BJ (cell line): ENCODE results near the gene TANGO2. TPM values are rescaled to one million over a fixed set of nuclear protein-coding genes. Genes with fewer than 3 reads are reported as not detected.

Experiments used
- CTCF ChIA-PET: fragments of 350-600 bp; formaldehyde crosslinking; extraction: SDS; loops from one replicate; lab custom pipeline; 2021; ENCODE audit warnings: antibody characterized with exemption, inconsistent platforms; lab: Yijun Ruan, JAX
- POLR2A ChIA-PET: fragments of 300-600 bp; sonication (Branson Sonifier 250); formaldehyde crosslinking; extraction: SDS; loops from one replicate; lab custom pipeline; 2021; ENCODE audit warnings: antibody characterized with exemption; lab: Charles Lee
- DNase-seq: peaks from one replicate; pipeline ENCODE4 v3.0.0-alpha.2; 2011; ENCODE audit warnings: low read depth
- H3K27me3 ChIP-seq: 2 replicates; pipeline ENCODE4 v1.6.0; 2011; ENCODE audit warnings: low read length; ENCODE audit not compliant: control insufficient read depth, insufficient read depth
- H3K36me3 ChIP-seq: 2 replicates; pipeline ENCODE4 v1.5.1; 2011; ENCODE audit warnings: low read length; ENCODE audit not compliant: control insufficient read depth, insufficient read depth
- H3K4me3 ChIP-seq: 2 replicates; pipeline ENCODE4 v1.5.1; 2011; ENCODE audit warnings: low read depth, mild to moderate bottlenecking, control low read depth, low read length
- polyA plus RNA-seq: library from polyadenylated mRNA; depleted of rRNA; stranded (reverse); fragments of >200 nt; gene quantifications from 2 replicates; pipeline ENCODE4 v1.2.3, GENCODE V29; 2011
- TF ChIP-seq, protein P1 (sequence below): IDR thresholded peaks from 2 replicates; pipeline ENCODE4 v1.5.1; 2011; ENCODE audit warnings: low read depth, mild to moderate bottlenecking, control low read depth, inconsistent platforms, low read length, moderate library complexity; ENCODE audit not compliant: insufficient read depth

Gene TANGO2
- polyA plus RNA-seq, 1 experiment, result 51.7 TPM

DNA sequence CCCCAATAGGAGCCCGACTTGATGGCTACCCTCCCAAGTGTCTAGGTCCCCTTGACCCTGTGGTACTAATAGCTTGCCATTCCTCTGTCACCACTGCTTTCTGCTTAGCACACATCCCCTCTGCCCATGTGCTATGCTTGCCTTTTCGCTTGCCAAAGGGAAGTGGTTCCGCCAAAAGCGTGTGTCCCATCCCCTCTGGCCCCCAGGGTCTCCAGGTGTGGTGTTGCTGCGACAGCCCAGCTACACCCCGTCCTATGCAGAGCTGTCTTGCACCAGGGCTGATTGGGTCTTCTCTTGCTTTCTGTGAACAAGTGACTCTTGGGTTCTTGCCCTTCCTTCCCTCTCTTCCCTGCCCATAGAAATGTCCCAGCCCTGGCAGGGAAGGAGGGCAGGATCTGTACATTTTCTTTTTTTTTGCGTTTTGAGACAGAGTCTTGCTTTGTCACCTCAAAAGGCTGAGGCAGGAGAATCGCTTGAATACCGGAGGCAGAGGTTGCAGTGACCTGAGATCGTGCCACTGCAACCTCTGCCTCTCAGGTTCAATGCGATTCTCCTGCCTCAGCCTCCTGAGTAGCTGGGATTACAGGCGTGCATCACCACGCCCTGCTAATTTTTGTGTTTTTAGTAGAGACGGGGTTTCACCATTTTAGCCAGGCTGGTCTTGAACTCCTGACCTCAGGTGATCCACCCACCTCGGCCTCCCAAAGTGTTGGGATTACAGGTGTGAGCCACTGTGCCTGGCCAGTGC lies 3.9 kb downstream of the TANGO2 start:
- CTCF ChIA-PET, result no interaction called here
- Histone ChIP-seq H3K27me3 (no peaks in the 10 kb centered on the region), H3K4me3 (no peak overlapping the region), H3K36me3 (peaks cover 5% of the 10 kb centered on the region)
- POLR2A ChIA-PET, result no interaction called here
- no peak for DNase-seq
- TF ChIP-seq, protein P1, sequence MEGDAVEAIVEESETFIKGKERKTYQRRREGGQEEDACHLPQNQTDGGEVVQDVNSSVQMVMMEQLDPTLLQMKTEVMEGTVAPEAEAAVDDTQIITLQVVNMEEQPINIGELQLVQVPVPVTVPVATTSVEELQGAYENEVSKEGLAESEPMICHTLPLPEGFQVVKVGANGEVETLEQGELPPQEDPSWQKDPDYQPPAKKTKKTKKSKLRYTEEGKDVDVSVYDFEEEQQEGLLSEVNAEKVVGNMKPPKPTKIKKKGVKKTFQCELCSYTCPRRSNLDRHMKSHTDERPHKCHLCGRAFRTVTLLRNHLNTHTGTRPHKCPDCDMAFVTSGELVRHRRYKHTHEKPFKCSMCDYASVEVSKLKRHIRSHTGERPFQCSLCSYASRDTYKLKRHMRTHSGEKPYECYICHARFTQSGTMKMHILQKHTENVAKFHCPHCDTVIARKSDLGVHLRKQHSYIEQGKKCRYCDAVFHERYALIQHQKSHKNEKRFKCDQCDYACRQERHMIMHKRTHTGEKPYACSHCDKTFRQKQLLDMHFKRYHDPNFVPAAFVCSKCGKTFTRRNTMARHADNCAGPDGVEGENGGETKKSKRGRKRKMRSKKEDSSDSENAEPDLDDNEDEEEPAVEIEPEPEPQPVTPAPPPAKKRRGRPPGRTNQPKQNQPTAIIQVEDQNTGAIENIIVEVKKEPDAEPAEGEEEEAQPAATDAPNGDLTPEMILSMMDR, result no peak

DNA sequence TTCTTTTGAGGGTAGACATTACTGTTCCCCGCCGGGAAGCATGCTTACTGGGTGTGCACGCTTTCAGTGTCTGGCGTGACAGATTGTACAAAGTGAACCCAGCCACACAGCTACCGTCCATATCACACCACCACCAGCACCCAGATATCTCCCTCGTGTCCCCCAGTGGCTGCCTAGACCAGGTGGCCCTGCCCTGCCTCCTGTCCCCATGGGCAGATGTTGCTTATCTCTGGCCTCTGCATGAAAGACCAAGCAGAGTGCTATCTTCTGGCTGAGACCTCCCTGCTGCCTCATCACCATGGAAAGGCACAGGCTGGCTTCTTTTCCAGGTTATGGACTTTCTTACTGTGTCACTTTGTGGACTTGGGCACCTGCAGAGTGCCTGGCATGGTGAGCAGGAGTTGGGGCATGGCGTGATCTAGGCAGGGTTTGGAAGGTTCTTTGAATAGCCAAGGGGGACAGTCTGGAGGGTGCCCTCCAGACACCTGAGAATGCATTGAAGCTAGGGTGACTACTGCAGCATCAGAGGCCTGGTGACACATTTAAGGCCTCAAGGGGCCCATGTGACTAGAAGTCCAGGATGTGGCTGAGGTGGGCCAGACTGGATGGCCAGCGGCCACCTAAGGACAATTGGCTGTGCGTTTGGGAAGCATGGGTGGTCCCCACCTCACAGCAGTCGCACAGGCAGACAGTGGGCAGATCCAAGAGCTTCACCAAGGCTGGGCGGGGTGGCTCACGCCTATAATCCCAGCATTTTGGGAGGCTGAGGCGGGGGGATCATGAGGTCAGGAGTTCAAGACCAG lies 4.7 kb downstream of the TANGO2 start:
- TF ChIP-seq, protein P1, result no peak

DNA sequence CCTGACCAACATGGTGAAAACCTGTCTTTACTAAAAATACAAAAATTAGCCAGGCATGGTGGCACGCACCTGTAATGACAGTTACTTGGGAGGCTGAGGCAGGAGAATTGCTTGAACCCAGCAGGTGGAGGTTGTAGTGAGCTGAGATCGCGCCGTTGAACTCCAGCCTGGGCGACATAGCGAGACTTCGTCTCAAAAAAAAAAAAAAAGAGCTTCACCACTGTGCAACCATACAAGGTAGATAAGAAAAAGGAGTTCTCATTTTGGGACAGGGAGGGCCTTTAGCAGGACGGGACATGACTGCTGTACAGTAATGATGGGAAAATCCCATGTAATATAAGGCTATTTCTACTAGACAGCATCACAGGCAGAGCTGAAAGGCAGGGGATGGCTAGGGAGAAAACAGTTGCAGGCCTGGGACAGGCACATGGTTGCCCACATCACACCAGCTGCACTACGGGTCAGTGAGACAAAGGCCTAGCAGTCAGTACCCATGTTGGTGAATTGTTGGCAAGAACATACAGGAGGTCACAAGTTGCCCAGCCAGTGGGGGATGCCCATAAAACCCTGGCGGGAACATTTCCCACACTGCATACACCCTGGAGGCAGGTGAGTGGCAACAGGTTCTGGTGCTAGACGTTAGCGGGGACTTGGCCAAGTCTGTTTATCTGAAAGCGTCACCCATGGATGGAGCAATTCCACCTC lies 5.4 kb downstream of the TANGO2 start:
- no peak for DNase-seq
- ChIA-PET POLR2A (no interaction called here), CTCF (interaction anchor here (2.5 kb wide), 1 partner anchor 13 kb away, joined by 7 read pairs; no protein-coding TSS in a partner anchor)
- Histone ChIP-seq H3K36me3 (peaks cover 5% of the 10 kb centered on the region), H3K27me3 (no peaks in the 10 kb centered on the region), H3K4me3 (no peak overlapping the region)
- TF ChIP-seq, protein P1, result no peak

More for the DNA sequence above, 4.7 kb downstream of the TANGO2 start:
- ChIA-PET CTCF (interaction anchor here (2.5 kb wide), 1 partner anchor 12 kb away, joined by 7 read pairs; no protein-coding TSS in a partner anchor), POLR2A (no interaction called here)
- no peak for DNase-seq
- no peaks in the 10 kb centered on the region for H3K27me3 ChIP-seq
- peaks cover 5% of the 10 kb centered on the region for H3K36me3 ChIP-seq
- no peak overlapping the region for H3K4me3 ChIP-seq

DNA sequence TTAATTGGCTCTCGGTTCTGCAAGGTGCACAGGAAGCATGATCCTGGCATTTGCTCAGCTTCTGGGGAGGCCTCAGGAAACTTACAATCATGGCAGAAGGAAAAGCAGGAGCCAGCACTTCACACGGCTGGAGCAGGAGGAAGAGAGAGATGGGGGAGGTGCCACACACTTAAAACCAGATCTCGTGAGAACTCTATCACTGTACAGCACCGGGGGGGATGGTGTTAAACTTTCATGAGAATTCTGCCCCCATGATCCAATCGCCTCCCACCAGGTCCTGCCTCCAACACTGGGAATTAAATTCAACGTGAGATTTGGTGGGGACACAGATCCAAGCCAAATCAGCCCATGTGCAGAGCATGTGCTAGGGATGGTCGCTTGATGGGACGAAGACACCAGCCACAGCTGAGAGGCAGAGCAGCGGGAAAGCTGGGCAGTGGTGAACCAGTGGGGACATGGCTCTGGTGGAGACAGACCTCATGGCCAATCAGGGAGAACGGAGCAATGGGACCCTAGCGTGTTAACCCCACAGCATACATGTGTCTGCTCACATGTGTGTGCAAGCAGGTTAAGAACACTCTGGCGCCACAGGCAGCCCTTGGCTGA lies 6.2 kb downstream of the TANGO2 start:
- H3K27me3 ChIP-seq, result no peaks in the 10 kb centered on the region

More for the DNA sequence above, 6.2 kb downstream of the TANGO2 start:
- ChIA-PET CTCF (interaction anchor here (0.8 to 2.5 kb wide), 3 partner anchors 14 to 57 kb away, joined by 3 to 7 read pairs (median 3); no protein-coding TSS in a partner anchor), POLR2A (no interaction called here)
- no peak for DNase-seq
- TF ChIP-seq, protein P1, result no peak
- Histone ChIP-seq H3K4me3 (no peak overlapping the region), H3K36me3 (peaks cover 7% of the 10 kb centered on the region)
